A549 treated with AZD9567 at 1 μM for 4 hours (cell line): ENCODE data around the gene FAM200B. TPM values are rescaled to one million over a fixed set of nuclear protein-coding genes. Genes with fewer than 3 reads are reported as not detected.

Experiments used
- total RNA-seq: library from RNA; stranded (reverse); fragments of 200-300 nt; extraction: Qiagen RNA extraction; gene quantifications from 5 replicates; pipeline ENCODE4 v1.2.3, GENCODE V29; 2022; ENCODE audit not compliant: insufficient read depth

FAM200B gene
- total RNA-seq = 25.0 to 35.7 TPM (median 28.2 TPM) in 5 replicates

DNA sequence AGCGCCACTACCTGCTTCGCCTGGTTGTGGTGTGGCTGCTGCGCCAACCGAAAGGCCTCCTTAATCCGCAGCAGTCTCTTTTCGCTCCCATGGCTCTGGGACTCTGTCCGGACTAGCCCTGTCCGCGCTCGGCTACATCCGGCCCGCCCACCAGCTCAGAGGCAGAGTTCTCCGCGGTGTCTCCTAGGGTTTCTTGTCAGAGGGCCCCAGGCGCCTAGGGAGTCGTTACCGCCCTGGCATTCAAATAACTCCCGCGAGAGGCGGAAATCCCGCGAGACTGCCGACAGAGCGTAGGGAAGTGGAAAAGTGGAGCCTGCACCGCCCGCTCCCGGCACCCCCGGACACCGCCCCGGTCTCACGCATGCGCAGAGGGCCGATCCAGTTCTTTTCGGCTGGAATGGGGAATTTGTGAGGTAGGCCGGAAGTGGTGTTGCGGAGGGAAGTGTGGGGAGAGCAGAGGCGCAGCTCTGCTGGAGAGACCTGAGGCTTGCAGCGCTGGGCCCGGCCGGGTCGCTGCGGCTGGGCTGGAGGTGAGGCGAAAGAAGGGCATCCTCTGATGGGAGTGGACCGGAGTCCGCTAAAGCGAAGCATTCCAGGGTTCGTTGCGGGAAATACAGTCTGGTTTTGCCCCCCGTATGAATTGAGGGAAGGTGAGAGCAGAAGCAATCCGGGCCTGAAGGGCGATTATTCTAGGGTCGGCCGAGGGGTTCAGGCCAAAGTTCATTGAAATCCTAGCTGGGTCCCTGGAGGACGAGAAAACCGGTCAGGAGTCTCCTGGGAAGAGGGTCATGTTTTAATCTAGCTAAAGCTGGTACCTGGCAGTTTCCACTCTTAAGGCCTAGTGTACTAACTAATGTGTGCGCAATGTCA, at the start of gene FAM200B:
Gene FAM200B, plus strand, starts transcription at position 456 of the 870 bp plus-strand sequence. CDS start 5,151 bp downstream, outside the sequence.

DNA sequence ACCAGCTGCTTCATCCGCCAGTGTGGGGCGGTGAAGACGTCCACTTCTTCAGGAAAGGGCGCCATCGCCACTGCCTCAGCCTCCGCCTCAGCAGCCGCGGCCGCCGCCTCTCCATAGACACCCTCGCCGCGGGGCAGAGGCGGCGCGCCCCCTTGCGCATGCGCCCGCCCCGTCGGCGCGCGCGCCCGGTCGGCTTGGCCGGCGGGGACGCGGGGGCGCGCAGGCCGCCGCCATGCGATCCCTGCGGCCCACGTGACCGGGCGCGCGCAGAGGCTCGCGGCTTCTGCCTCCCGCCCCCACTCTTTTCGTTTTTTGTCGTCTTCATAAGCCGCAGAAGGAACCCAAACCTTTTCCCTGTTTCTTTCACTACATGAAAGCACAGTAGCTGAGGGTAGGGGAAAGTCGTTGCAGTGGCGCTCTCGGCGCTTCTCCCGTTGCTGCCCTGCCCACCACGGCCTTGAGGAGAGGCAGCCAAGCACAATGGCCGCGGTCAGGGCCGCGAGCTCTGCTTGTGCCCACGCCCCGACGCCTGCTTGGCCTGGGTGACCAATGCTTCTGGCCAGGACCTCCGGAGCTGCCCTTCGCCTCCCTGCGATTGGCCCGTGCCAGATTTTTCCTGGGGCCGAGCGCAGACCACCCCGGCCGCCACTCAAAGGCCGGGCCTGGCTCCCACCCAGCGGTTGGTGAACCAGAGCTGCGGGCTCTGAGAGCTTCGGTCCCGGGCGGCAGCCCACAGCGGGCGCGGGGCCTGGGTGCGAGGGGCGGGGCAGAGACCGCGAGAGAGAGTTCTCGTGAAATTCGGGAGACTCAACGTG, 26.2 kb upstream of the FAM200B start, which contains the start of gene FBXL5:
Gene FBXL5, minus strand, starts transcription at position 135 of the 815 bp plus-strand sequence. Its CDS starts 70 bp downstream, at position 65.

DNA sequence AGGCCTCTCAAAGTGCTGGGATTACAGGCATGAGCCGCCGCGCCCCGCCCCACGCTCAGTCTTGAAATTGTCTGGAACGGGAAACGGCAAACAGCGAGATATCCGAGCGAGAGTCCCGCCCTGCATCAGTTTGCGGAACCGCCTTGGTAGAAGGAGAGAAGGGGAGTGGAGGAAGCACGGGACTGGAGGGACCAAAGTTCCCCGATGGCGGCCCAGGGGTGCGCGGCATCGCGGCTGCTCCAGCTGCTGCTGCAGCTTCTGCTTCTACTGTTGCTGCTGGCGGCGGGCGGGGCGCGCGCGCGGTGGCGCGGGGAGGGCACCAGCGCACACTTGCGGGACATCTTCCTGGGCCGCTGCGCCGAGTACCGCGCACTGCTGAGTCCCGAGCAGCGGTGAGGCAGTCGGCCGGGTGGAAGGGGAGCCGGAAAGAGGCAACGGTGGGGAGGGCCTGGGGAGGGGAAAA, 21.3 kb downstream of the FAM200B start, which contains the start of gene BST1:
Gene BST1, plus strand, starts transcription at position 125 of the 463 bp plus-strand sequence. Its CDS starts 80 bp downstream, at position 205.

Other genes starting within 250 kb of the FAM200B start
- 9.2 to 11.7 TPM (median 10.3 TPM) in 5 replicates for gene CC2D2A, start 211.9 kb upstream of the FAM200B start, total RNA-seq
- gene FBXL5, start 26.5 kb upstream of the FAM200B start, total RNA-seq = 28.9 to 42.8 TPM (median 31.1 TPM) in 5 replicates
- gene BST1, start 21.2 kb downstream of the FAM200B start, total RNA-seq = 15.0 to 18.2 TPM (median 15.2 TPM) in 5 replicates
- gene CD38, start 96.5 kb downstream of the FAM200B start, total RNA-seq = 6.3 to 14.3 TPM (median 10.8 TPM) in 5 replicates